HepG2 (cell line): ENCODE measurements around the gene ATAD3C. TPM values are rescaled to one million over a fixed set of nuclear protein-coding genes. Genes with fewer than 3 reads are reported as not detected.

Experiments
- ATRX ChIP-seq: sonication (generic); formaldehyde crosslinking; IDR thresholded peaks from 2 replicates; pipeline ENCODE4 v1.4.0; 2020; ENCODE audit warnings: missing genetic modification reagents, borderline replicate concordance
- BRCA1 ChIP-seq: sonication (generic); formaldehyde crosslinking; IDR thresholded peaks from 2 replicates; pipeline ENCODE4 v1.4.0; 2020; ENCODE audit warnings: missing genetic modification reagents
- EP300 ChIP-seq, 3 experiments: sonication (generic) in 1 of 3; formaldehyde crosslinking in 1 of 3; IDR thresholded peaks; 2 replicates each; pipeline versions ENCODE4 v1.5.1 to v1.6.1; 2011 to 2020; ENCODE audit warnings: low read depth in 2 of 3, low read length in 2 of 3, borderline replicate concordance in 1 of 3, improper control_type of control experiment in 1 of 3, mild to moderate bottlenecking in 1 of 3, missing genetic modification reagents in 1 of 3, moderate library complexity in 1 of 3
- HES4 ChIP-seq: sonication (generic); formaldehyde crosslinking; IDR thresholded peaks from 2 replicates; pipeline ENCODE4 v1.9.0; 2021; ENCODE audit warnings: mild to moderate bottlenecking, missing genetic modification reagents, borderline replicate concordance
- HOXA3 ChIP-seq: sonication (generic); formaldehyde crosslinking; IDR thresholded peaks from 2 replicates; pipeline ENCODE4 v1.5.0; 2020; ENCODE audit warnings: missing genetic modification reagents
- KDM4B ChIP-seq: sonication (generic); formaldehyde crosslinking; IDR thresholded peaks from 2 replicates; pipeline ENCODE4 v1.4.0; 2020; ENCODE audit warnings: missing genetic modification reagents
- KLF15 ChIP-seq: sonication (generic); formaldehyde crosslinking; IDR thresholded peaks from 2 replicates; pipeline ENCODE4 v1.8.1; 2023; ENCODE audit warnings: borderline replicate concordance, mild to moderate bottlenecking, inconsistent platforms, missing genetic modification reagents, mixed read lengths
- KMT2A ChIP-seq: sonication (generic); formaldehyde crosslinking; IDR thresholded peaks from 2 replicates; pipeline ENCODE4 v1.4.0; 2020; ENCODE audit warnings: missing genetic modification reagents
- REXO4 ChIP-seq: sonication (generic); formaldehyde crosslinking; IDR thresholded peaks from 2 replicates; pipeline ENCODE4 v1.8.0; 2022; ENCODE audit warnings: missing genetic modification reagents, mild to moderate bottlenecking, borderline replicate concordance
- SIN3A ChIP-seq: IDR thresholded peaks from 2 replicates; pipeline ENCODE4 v1.6.1; 2011; ENCODE audit warnings: low read depth, mild to moderate bottlenecking, control low read depth, low read length, borderline replicate concordance
- SP5 ChIP-seq: IDR thresholded peaks from 2 replicates; pipeline ENCODE4 v1.6.1; 2016; ENCODE audit warnings: low read depth, borderline replicate concordance
- THAP11 ChIP-seq: IDR thresholded peaks from 2 replicates; pipeline ENCODE4 v1.6.1; 2016; ENCODE audit warnings: missing biosample characterization, missing genetic modification reagents
- ZIK1 ChIP-seq: sonication (generic); formaldehyde crosslinking; IDR thresholded peaks from 2 replicates; pipeline ENCODE4 v1.5.0; 2020; ENCODE audit warnings: mild to moderate bottlenecking, low read depth, missing genetic modification reagents, borderline replicate concordance
- ZNF235 ChIP-seq: sonication (generic); formaldehyde crosslinking; IDR thresholded peaks from 2 replicates; pipeline ENCODE4 v1.8.1; 2023; ENCODE audit warnings: mild to moderate bottlenecking, missing genetic modification reagents, borderline replicate concordance
- ZSCAN12 ChIP-seq: sonication (generic); formaldehyde crosslinking; IDR thresholded peaks from 2 replicates; pipeline ENCODE4 v1.9.0; 2021; ENCODE audit warnings: mild to moderate bottlenecking, missing genetic modification reagents
- polyA plus RNA-seq, 8 experiments: library from polyadenylated mRNA; depleted of rRNA in 3 of 8; stranded (reverse) in 7 of 8; unstranded in 1 of 8; fragments of >200 nt; fragmentation: Illumina TruSeq in 4 of 8; extraction: Trizol in 4 of 8; gene quantifications; 2 replicates each; pipeline versions ENCODE4 v1.2.1 to v1.2.3, GENCODE V29; 2011 to 2016; ENCODE audit warnings: low read depth in 4 of 8, missing spikeins in 1 of 8, mixed read lengths in 1 of 8; ENCODE audit not compliant: insufficient read depth in 1 of 8
- total RNA-seq, 5 experiments: library from RNA; depleted of rRNA; stranded (reverse); fragments of >200 nt; fragmentation: Illumina TruSeq; extraction: Trizol; gene quantifications; 2 replicates each; pipeline ENCODE4 v1.2.3, GENCODE V29; 2016; ENCODE audit warnings: low read depth in 1 of 5
- TF ChIP-seq, protein P1 (sequence below): sonication (generic); formaldehyde crosslinking; IDR thresholded peaks from 2 replicates; pipeline ENCODE4 v1.5.0; 2020; ENCODE audit warnings: mild to moderate bottlenecking, missing genetic modification reagents
- TF ChIP-seq, protein P2 (sequence below): sonication (generic); formaldehyde crosslinking; IDR thresholded peaks from 2 replicates; pipeline ENCODE4 v1.4.0; 2020; ENCODE audit warnings: low read depth, mild to moderate bottlenecking, missing genetic modification reagents
- TF ChIP-seq, protein P3 (sequence below): sonication (generic); formaldehyde crosslinking; IDR thresholded peaks from 2 replicates; pipeline ENCODE4 v1.5.0; 2020; ENCODE audit warnings: mild to moderate bottlenecking, missing genetic modification reagents
- TF ChIP-seq, protein P4 (sequence below): sonication (generic); formaldehyde crosslinking; IDR thresholded peaks from 2 replicates; pipeline ENCODE4 v1.4.0; 2020; ENCODE audit warnings: mild to moderate bottlenecking, missing genetic modification reagents, borderline replicate concordance
- TF ChIP-seq, protein P5 (sequence below): IDR thresholded peaks from 2 replicates; pipeline ENCODE4 v1.6.1; 2016; ENCODE audit warnings: missing biosample characterization, missing genetic modification reagents, low read depth

Gene ATAD3C
- total and polyA plus RNA-seq, 2 of the 13 experiments (the other 11 are each of a cell fraction or from before 2014, with no cell fraction given), result 2.4 to 3.2 TPM

DNA sequence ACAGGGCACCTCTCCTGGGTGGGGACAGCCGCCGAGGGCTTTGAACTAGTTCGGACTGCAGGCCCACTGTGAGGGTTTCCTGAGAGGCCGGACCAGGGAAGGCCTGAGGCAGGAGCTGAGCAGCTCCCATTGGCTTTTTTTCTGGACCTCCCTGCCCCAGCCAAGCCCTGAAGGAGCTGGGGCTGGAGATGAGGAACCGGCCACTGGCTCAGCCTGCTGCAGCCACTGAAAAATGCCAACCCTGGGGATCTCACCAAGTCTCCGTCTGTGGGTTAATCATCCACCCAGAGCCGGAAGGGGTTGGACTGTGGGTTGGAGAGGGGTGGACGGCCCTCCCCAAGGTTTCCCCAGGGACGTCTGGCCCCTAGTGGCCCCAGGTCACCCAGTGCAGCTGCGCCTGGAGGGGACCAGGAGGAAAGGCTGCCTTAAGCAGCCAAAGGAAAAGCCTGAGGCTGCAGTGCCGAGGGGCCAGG, 11.5 kb upstream of the ATAD3C start (continued):
- TF ChIP-seq, protein P1, sequence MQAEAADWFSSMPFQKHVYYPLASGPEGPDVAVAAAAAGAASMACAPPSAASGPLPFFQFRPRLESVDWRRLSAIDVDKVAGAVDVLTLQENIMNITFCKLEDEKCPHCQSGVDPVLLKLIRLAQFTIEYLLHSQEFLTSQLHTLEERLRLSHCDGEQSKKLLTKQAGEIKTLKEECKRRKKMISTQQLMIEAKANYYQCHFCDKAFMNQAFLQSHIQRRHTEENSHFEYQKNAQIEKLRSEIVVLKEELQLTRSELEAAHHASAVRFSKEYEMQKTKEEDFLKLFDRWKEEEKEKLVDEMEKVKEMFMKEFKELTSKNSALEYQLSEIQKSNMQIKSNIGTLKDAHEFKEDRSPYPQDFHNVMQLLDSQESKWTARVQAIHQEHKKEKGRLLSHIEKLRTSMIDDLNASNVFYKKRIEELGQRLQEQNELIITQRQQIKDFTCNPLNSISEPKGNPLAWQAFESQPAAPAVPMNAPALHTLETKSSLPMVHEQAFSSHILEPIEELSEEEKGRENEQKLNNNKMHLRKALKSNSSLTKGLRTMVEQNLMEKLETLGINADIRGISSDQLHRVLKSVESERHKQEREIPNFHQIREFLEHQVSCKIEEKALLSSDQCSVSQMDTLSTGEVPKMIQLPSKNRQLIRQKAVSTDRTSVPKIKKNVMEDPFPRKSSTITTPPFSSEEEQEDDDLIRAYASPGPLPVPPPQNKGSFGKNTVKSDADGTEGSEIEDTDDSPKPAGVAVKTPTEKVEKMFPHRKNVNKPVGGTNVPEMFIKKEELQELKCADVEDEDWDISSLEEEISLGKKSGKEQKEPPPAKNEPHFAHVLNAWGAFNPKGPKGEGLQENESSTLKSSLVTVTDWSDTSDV (CRISPR knock-in tag), result no peak
- peak in 1 of 2 experiments; percentile 57; a peak in 1 of 4 replicates for TF ChIP-seq EP300 (IDR thresholded peaks at IDR 0.05; ENCODE audit: low read depth in 2 of 2, low read length in 2 of 2)
- no peak for TF ChIP-seq EP300 (CRISPR knock-in tag; IDR thresholded peaks at IDR 0.05; ENCODE audit: borderline replicate concordance)
- peak; percentile 64; the same call in 1 of the 2 replicates for TF ChIP-seq SIN3A
- TF ChIP-seq REXO4 (CRISPR knock-in tag), result 0 out of 2 replicates have a peak, but pooled peaks have one; percentile 15
- TF ChIP-seq BRCA1 (CRISPR knock-in tag), result no peak
- no peak for TF ChIP-seq ATRX (CRISPR knock-in tag)
- peak; percentile 65; the same call in 1 of the 2 replicates for TF ChIP-seq KMT2A (CRISPR knock-in tag)
- 0 out of 2 replicates have a peak, but pooled peaks have one; percentile 27 for TF ChIP-seq ZSCAN12 (CRISPR knock-in tag)
- TF ChIP-seq ZNF235 (CRISPR knock-in tag), result 0 out of 2 replicates have a peak, but pooled peaks have one; percentile 11
- TF ChIP-seq, protein P2, sequence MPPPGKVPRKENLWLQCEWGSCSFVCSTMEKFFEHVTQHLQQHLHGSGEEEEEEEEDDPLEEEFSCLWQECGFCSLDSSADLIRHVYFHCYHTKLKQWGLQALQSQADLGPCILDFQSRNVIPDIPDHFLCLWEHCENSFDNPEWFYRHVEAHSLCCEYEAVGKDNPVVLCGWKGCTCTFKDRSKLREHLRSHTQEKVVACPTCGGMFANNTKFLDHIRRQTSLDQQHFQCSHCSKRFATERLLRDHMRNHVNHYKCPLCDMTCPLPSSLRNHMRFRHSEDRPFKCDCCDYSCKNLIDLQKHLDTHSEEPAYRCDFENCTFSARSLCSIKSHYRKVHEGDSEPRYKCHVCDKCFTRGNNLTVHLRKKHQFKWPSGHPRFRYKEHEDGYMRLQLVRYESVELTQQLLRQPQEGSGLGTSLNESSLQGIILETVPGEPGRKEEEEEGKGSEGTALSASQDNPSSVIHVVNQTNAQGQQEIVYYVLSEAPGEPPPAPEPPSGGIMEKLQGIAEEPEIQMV (CRISPR knock-in tag), result no peak
- no peak for TF ChIP-seq KLF15 (CRISPR knock-in tag)
- TF ChIP-seq, protein P3, sequence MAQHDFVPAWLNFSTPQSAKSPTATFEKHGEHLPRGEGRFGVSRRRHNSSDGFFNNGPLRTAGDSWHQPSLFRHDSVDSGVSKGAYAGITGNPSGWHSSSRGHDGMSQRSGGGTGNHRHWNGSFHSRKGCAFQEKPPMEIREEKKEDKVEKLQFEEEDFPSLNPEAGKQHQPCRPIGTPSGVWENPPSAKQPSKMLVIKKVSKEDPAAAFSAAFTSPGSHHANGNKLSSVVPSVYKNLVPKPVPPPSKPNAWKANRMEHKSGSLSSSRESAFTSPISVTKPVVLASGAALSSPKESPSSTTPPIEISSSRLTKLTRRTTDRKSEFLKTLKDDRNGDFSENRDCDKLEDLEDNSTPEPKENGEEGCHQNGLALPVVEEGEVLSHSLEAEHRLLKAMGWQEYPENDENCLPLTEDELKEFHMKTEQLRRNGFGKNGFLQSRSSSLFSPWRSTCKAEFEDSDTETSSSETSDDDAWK (CRISPR knock-in tag), result no peak
- TF ChIP-seq SP5 (CRISPR knock-in tag), result peak; percentile 88
- no peak for TF ChIP-seq HES4
- peak; percentile 63 for TF ChIP-seq HOXA3 (CRISPR knock-in tag)
- TF ChIP-seq THAP11, result peak; percentile 75
- no peak for TF ChIP-seq ZIK1 (CRISPR knock-in tag)
- TF ChIP-seq, protein P4, sequence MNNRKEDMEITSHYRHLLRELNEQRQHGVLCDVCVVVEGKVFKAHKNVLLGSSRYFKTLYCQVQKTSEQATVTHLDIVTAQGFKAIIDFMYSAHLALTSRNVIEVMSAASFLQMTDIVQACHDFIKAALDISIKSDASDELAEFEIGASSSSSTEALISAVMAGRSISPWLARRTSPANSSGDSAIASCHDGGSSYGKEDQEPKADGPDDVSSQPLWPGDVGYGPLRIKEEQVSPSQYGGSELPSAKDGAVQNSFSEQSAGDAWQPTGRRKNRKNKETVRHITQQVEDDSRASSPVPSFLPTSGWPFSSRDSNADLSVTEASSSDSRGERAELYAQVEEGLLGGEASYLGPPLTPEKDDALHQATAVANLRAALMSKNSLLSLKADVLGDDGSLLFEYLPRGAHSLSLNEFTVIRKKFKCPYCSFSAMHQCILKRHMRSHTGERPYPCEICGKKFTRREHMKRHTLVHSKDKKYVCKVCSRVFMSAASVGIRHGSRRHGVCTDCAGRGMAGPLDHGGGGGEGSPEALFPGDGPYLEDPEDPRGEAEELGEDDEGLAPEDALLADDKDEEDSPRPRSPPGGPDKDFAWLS, result no peak
- peak; percentile 59; the same call in 1 of the 2 replicates for TF ChIP-seq KDM4B
- TF ChIP-seq, protein P5, sequence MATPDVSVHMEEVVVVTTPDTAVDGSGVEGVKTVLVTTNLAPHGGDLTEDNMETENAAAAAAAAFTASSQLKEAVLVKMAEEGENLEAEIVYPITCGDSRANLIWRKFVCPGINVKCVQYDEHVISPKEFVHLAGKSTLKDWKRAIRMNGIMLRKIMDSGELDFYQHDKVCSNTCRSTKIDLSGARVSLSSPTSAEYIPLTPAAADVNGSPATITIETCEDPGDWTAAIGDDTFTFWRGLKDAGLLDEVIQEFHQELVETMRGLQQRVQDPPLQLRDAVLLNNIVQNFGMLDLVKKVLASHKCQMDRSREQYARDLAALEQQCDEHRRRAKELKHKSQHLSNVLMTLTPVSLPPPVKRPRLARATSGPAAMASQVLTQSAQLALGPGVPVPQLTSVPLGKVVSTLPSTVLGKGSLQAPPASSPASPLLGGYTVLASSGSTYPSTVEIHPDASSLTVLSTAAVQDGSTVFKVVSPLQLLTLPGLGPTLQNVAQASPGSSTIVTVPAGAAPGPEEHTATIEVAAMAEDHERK (CRISPR knock-in tag), result no peak
